Measurements from ENCODE around the gene MSRB3.

GRCh38 chr12:65300679-65301349 is 22.3 kb downstream of the MSRB3 start:
- TF ChIP-seq CTCF (IDR thresholded peaks at IDR 0.05), result no peak
- TF ChIP-seq MXD4 (CRISPR knock-in tag; IDR thresholded peaks at IDR 0.05; ENCODE audit: borderline replicate concordance), result no peak
- no peak for TF ChIP-seq E2F4 (CRISPR knock-in tag; IDR thresholded peaks at IDR 0.05; ENCODE audit: borderline replicate concordance, low read depth)
- TF ChIP-seq TEAD4 (CRISPR knock-in tag; IDR thresholded peaks at IDR 0.05), result no peak
- no peak for TF ChIP-seq MAX (CRISPR knock-in tag; IDR thresholded peaks at IDR 0.05)
- no peak for TF ChIP-seq ZBTB43 (CRISPR knock-in tag; IDR thresholded peaks at IDR 0.05)
